Testis (tissue), 2 donors: ENCODE measurements around the gene NIPSNAP2.

Source experiments
- POLR2A ChIP-seq: fragments of 450-650 bp; IDR thresholded peaks from one replicate; pipeline ENCODE4 v1.6.1; 2017; ENCODE audit warnings: antibody characterized with exemption, mild to moderate bottlenecking, moderate library complexity
- TF ChIP-seq, protein P1 (sequence below), 3 experiments: fragments of 450-650 bp in 2 of 3; fragments of 200-600 bp in 1 of 3; sonication (generic) in 1 of 3; IDR thresholded peaks; one replicate each; pipeline ENCODE4 v1.5.1; 2016 to 2019; ENCODE audit warnings: antibody characterized with exemption in 3 of 3, mild to moderate bottlenecking in 2 of 3, moderate library complexity in 1 of 3

DNA sequence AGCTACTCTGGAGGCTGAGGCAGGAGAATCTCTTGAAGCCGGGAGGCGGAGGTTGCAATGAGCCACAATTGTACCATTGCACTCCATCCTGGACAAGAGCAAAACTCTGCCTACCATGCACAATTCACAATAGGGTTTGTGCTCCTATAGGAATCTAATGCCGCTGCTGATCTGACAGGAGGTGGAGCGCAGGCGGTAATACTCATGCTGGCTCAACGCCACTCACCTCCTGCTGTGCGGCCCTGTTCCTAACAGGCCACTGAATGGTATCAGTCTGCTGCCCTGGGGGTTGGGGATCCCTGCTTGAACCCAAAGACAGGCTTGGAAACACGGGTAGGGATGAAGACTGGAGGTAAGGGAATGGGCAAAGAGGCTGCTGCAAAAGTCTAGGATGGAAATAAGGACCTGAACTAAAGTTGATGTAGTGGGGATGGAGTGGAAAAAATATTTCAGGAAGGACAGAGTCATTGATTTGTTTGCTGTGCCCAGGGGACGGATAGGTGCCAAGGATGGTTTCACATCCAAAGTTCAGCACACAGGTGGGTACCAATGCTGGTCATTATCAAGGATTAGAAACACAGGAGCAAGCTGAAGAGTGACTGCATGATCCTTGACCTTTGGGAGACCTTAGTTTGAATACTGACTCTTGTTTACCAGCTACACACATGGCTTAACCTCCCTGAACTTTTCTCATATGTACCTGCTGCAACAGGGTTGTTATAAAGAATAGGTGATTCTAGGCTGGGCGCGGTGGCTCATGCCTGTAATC, 10.5 kb upstream of the NIPSNAP2 start:
- TF ChIP-seq, protein P1, sequence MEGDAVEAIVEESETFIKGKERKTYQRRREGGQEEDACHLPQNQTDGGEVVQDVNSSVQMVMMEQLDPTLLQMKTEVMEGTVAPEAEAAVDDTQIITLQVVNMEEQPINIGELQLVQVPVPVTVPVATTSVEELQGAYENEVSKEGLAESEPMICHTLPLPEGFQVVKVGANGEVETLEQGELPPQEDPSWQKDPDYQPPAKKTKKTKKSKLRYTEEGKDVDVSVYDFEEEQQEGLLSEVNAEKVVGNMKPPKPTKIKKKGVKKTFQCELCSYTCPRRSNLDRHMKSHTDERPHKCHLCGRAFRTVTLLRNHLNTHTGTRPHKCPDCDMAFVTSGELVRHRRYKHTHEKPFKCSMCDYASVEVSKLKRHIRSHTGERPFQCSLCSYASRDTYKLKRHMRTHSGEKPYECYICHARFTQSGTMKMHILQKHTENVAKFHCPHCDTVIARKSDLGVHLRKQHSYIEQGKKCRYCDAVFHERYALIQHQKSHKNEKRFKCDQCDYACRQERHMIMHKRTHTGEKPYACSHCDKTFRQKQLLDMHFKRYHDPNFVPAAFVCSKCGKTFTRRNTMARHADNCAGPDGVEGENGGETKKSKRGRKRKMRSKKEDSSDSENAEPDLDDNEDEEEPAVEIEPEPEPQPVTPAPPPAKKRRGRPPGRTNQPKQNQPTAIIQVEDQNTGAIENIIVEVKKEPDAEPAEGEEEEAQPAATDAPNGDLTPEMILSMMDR (IDR thresholded peaks at IDR 0.05) = no peak
- TF ChIP-seq POLR2A = no peak
